ENCODE data around the gene MICA. TPM values are rescaled to one million over a fixed set of nuclear protein-coding genes. Genes with fewer than 3 reads are reported as not detected.

MICA gene
- total RNA-seq, 2 donors from 2014 or later = 11.0 to 24.2 TPM

GRCh38 chr6:31462026-31462963, 58.9 kb downstream of the MICA start:
- ATAC-seq (peak in 1 of 2 donors; percentile 29), DNase-seq (ENCODE audit: low spot score in 2 of 2) (no peak)
- peaks cover 0 to 7% of the 10 kb centered on the region in 2 donors for H3K9me3 Mint-ChIP-seq
- peaks cover 37 to 40% of the 10 kb centered on the region in 2 donors for H3K36me3 Mint-ChIP-seq
- peak overlapping the region; percentile 100 for H3K27ac Mint-ChIP-seq

DNA sequence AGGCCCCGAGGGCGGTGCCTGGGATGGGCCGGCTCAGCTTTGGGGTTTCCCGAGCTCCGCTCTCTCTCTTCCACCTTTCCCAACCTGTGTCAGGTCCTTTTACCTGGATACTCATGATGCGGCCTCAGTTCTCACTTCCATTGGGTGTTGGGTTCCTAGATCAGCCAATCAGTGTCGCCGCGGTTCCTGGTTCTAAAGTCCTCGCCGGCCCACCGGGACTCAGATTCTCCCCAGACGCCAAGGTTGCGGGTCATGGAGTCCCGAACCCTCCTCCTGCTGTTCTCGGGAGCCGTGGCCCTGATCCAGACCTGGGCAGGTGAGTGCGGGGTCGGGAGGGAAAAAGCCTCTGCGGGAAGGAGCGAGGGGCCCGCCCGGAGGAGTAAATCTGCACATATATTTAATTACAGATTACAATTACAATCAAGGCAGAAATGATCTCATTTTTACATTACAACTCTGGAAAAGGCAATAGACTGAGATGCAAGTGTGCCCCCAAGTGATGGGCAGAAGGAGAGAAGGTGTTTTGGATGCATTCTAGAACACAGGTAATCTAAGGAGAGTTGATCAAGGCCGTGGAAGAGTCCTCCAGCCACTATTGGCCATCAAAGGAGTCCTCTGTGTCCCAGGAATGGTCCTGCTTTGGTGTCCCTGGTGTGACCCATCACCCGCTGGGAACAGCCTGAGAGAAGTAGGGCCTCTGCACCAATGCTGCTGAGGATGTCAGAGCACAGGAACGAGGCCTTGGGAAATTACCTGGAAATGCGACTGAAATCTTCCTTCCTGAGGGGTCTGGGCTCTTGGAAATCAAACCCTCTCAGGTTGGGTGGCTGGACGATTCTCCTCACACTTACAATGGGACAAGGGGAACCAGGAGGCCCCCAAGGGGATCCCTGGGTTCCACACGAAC, 59.8 kb downstream of the MICA start:
- peaks cover 0 to 7% of the 10 kb centered on the region in 2 donors for H3K9me3 Mint-ChIP-seq
- ATAC-seq = peak; percentile 94 to 96
- peak; percentile 92 to 96 for DNase-seq (ENCODE audit: low spot score in 2 of 2)
- H3K36me3 Mint-ChIP-seq = peaks cover 37 to 42% of the 10 kb centered on the region in 2 donors
- H3K27ac Mint-ChIP-seq = peak overlapping the region; percentile 100

DNA sequence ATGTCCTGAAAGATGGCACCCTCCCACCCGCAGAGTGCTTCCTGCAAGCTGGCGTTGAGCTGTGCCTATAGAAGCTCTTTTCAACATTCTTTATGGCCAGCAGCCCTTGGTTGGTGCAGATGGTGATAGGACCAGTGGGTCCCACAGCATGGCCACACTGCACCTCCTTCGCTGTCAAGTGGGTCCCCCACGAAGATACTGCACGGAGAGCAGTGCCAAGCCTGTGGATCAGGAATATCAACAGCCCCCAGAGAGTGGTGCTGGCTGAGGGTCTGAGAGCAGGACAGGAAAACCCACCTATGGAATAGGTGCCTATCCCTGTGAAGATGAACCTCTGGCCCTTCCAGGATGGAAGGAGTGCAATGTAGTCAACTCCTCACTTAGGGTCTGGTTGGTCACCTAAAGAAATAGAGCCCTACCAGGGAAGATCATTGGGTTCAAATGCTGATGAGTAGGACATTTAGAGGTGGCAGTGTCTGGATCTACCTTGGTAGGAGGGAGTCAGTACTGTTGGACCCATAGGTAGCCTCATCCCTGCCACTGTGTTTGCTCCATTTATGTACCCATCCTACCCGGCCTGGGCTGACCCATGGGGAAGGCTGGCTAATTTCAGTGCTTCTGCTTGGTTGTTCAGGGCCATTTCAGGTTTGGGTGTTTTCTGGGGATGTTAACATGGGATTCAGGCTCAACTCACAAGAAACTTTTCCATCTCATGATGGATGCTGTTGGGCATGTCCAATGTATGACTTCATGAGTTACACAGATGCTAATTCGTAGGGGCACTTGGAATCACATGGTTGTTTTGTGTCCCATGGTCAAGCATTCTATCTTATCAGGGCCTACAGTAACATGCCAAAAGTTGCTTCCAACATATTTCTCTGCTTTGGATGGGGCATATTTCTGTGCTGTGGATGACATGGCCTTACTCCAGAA, 61.1 kb downstream of the MICA start:
- DNase-seq (ENCODE audit: low spot score in 2 of 2) = no peak
- no peak for ATAC-seq
- H3K36me3 Mint-ChIP-seq = peaks cover 37 to 42% of the 10 kb centered on the region in 2 donors
- peaks cover 0 to 7% of the 10 kb centered on the region in 2 donors for H3K9me3 Mint-ChIP-seq
- H3K27ac Mint-ChIP-seq = peak overlapping the region; percentile 100

Other genes with a start within 250 kb of the MICA start
- 10 to 100 TPM; 73.5 to 86.2 TPM for gene CCHCR1, start 245.8 kb upstream of the MICA start, total RNA-seq
- 100 to 1,000 TPM in 1 of 2 donors, 10 to 100 TPM in 1; 93.3 to 100 TPM for gene TCF19, start 245.0 kb upstream of the MICA start, total RNA-seq
- gene POU5F1, start 232.9 kb upstream of the MICA start, total RNA-seq = under 1 TPM in 1 of 2 donors, not detected in 1; 0.59 TPM
- gene HLA-C, start 131.5 kb upstream of the MICA start, total RNA-seq = 1,000 to 10,000 TPM in 1 of 2 donors, 100 to 1,000 TPM in 1; 501 to 2,234 TPM
- gene HLA-B, start 46.4 kb upstream of the MICA start, total RNA-seq = 1,000 to 10,000 TPM; 2,668 to 4,981 TPM
- gene MICB, start 94.5 kb downstream of the MICA start, total RNA-seq = 10 to 100 TPM; 20.3 to 35.2 TPM
- not detected for gene MCCD1, start 125.4 kb downstream of the MICA start, total RNA-seq
- gene DDX39B, start 138.4 kb downstream of the MICA start, total RNA-seq = 100 to 1,000 TPM; 569 to 658 TPM
- gene ATP6V1G2, start 143.0 kb downstream of the MICA start, total RNA-seq = 1 to 10 TPM; 4.1 to 7.4 TPM
- 10 to 100 TPM; 19.4 to 39.7 TPM for gene NFKBIL1, start 144.0 kb downstream of the MICA start, total RNA-seq
- gene LTA, start 168.7 kb downstream of the MICA start, total RNA-seq = 1,000 to 10,000 TPM in 1 of 2 donors, 100 to 1,000 TPM in 1; 266 to 1,366 TPM
- 100 to 1,000 TPM in 1 of 2 donors, 10 to 100 TPM in 1; 52.0 to 250 TPM for gene TNF, start 172.0 kb downstream of the MICA start, total RNA-seq
- gene LTB, start 178.8 kb downstream of the MICA start, total RNA-seq = 100 to 1,000 TPM in 1 of 2 donors, 10 to 100 TPM in 1; 89.3 to 294 TPM
- 10 to 100 TPM; 18.2 to 21.6 TPM for gene LST1, start 182.7 kb downstream of the MICA start, total RNA-seq
- gene NCR3, start 189.4 kb downstream of the MICA start, total RNA-seq = 10 to 100 TPM; 12.7 to 17.2 TPM
- 100 to 1,000 TPM in 1 of 2 donors, 10 to 100 TPM in 1; 43.9 to 117 TPM for gene AIF1, start 211.6 kb downstream of the MICA start, total RNA-seq
- gene PRRC2A, start 217.1 kb downstream of the MICA start, total RNA-seq = 100 to 1,000 TPM; 253 to 336 TPM
- 100 to 1,000 TPM; 286 to 303 TPM for gene BAG6, start 249.1 kb downstream of the MICA start, total RNA-seq